A673 (cell line): ENCODE measurements around the gene ADAMTSL2. TPM values are rescaled to one million over a fixed set of nuclear protein-coding genes. Genes with fewer than 3 reads are reported as not detected.

Source experiments
- BruUV-seq: library from RNA; stranded (reverse); fragments of 400-500 nt; replicated peaks from 2 replicates; lab custom pipeline; 2021; lab: Mats Ljungman, UMichigan
- CTCF ChIA-PET: fragments of 300-600 bp; sonication (Branson Sonifier 250); formaldehyde crosslinking; loops from one replicate; lab custom pipeline; 2022; ENCODE audit warnings: antibody characterized with exemption; lab: Charles Lee
- POLR2A ChIA-PET: fragments of 300-600 bp; sonication (Branson Sonifier 250); formaldehyde crosslinking; loops from one replicate; lab custom pipeline; 2022; ENCODE audit warnings: antibody characterized with exemption; ENCODE audit not compliant: low non-redundant PET; lab: Charles Lee
- DNase-seq: peaks from one replicate; pipeline ENCODE4 v3.0.0-alpha.2; 2015; ENCODE audit warnings: low spot score
- H3K27ac ChIP-seq: fragments of 200-600 bp; sonication (generic); 2 replicates; pipeline ENCODE4 v1.5.1; 2016; ENCODE audit warnings: mixed run types, low read depth, mild to moderate bottlenecking, mixed read lengths, antibody characterized with exemption, low read length; ENCODE audit not compliant: poor library complexity, severe bottlenecking
- H3K27me3 ChIP-seq: fragments of 200-600 bp; sonication (generic); replicated peaks from 2 replicates; pipeline ENCODE4 v1.6.1; 2017; ENCODE audit warnings: mixed run types, low read depth, mild to moderate bottlenecking, mixed read lengths, antibody characterized with exemption, low read length; ENCODE audit not compliant: insufficient read depth, poor library complexity
- H3K36me3 ChIP-seq: fragments of 200-600 bp; sonication (generic); 2 replicates; pipeline ENCODE4 v1.6.1; 2016; ENCODE audit warnings: mixed run types, mild to moderate bottlenecking, mixed read lengths, antibody characterized with exemption, low read length; ENCODE audit not compliant: insufficient read depth, poor library complexity, severe bottlenecking
- H3K4me1 ChIP-seq: fragments of 200-600 bp; sonication (generic); 2 replicates; pipeline ENCODE4 v1.6.1; 2017; ENCODE audit warnings: mixed run types, mild to moderate bottlenecking, mixed read lengths, antibody characterized with exemption, low read length; ENCODE audit not compliant: insufficient read depth, poor library complexity, severe bottlenecking
- H3K4me3 ChIP-seq: fragments of 200-600 bp; sonication (generic); 2 replicates; pipeline ENCODE4 v1.5.1; 2016; ENCODE audit warnings: low read depth, mixed run types, mild to moderate bottlenecking, mixed read lengths, low read length; ENCODE audit not compliant: poor library complexity, severe bottlenecking
- H3K9me3 ChIP-seq: fragments of 200-600 bp; sonication (generic); 2 replicates; pipeline ENCODE4 v1.6.1; 2016; ENCODE audit warnings: mixed run types, low read depth, mild to moderate bottlenecking, mixed read lengths, antibody characterized with exemption, low read length; ENCODE audit not compliant: poor library complexity, severe bottlenecking
- CTCF ChIP-seq: fragments of 300-800, 200-600 bp; sonication (generic); conservative IDR thresholded peaks from 2 replicates; pipeline ENCODE4 v1.5.1; 2017; ENCODE audit warnings: low read depth, mild to moderate bottlenecking, antibody characterized with exemption, low read length, moderate library complexity, mixed read lengths
- EZH2 ChIP-seq: fragments of 200-600 bp; sonication (generic); IDR thresholded peaks from 2 replicates; pipeline ENCODE4 v1.6.1; 2017; ENCODE audit warnings: borderline replicate concordance, low read depth, mild to moderate bottlenecking, mixed read lengths, antibody characterized with exemption, low read length; ENCODE audit not compliant: poor library complexity, severe bottlenecking
- intact Hi-C: fragments of 100-400 bp; cut with micrococcal nuclease; formaldehyde crosslinking; loops from one replicate; pipeline ENCODE4 v1.10.0; 2022; ENCODE audit not compliant: unreplicated experiment
- total RNA-seq: library from RNA; stranded (reverse); gene quantifications from 2 replicates; pipeline ENCODE4 v1.2.3, GENCODE V29; 2021

Gene ADAMTSL2
- total RNA-seq, 1 experiment from 2014 or later = 0.06 TPM

- POLR2A ChIA-PET = no interaction called here
- intact Hi-C loops = loop anchor here (10.0 kb wide), 1 partner anchor 123 kb away; no protein-coding TSS in a partner anchor
- H3K27ac ChIP-seq = no peak overlapping the region
Measured at GRCh38 chr9:133601746-133602145, 67.2 kb downstream of the ADAMTSL2 start.

GRCh38 chr9:133602277-133602676 lies 67.8 kb downstream of the ADAMTSL2 start:
- CTCF ChIA-PET = interaction anchor here (0.7 kb wide), 1 partner anchor 627 kb away, joined by 3 read pairs; no protein-coding TSS in a partner anchor
- intact Hi-C loops = loop anchor here (10.0 kb wide), 1 partner anchor 123 kb away; no protein-coding TSS in a partner anchor

More at GRCh38 chr9:133601746-133602145, 67.2 kb downstream of the ADAMTSL2 start:
- Histone ChIP-seq H3K9me3 (peaks cover 18% of the 10 kb centered on the region), H3K4me3 (no peak overlapping the region), H3K36me3 (no peaks in the 10 kb centered on the region), H3K27me3 (no peaks in the 10 kb centered on the region), H3K4me1 (peaks cover 9% of the 10 kb centered on the region)
- CTCF ChIA-PET = interaction anchor here (0.7 kb wide), 1 partner anchor 627 kb away, joined by 3 read pairs; no protein-coding TSS in a partner anchor
- TF ChIP-seq EZH2 (no peak), CTCF (no peak)
- no TSS peak for BruUV-seq
- DNase-seq = no peak

GRCh38 chr9:133603135-133603927 lies 68.8 kb downstream of the ADAMTSL2 start:
- ChIA-PET POLR2A (no interaction called here), CTCF (no interaction called here)
- no peak for TF ChIP-seq CTCF
- TF ChIP-seq EZH2 = no peak
- Histone ChIP-seq H3K27me3 (peaks cover 10% of the 10 kb centered on the region), H3K4me1 (peaks cover 9% of the 10 kb centered on the region), H3K4me3 (no peak overlapping the region), H3K27ac (no peak overlapping the region), H3K36me3 (no peaks in the 10 kb centered on the region), H3K9me3 (peaks cover 4% of the 10 kb centered on the region)
- DNase-seq = no peak
- BruUV-seq = no TSS peak
- intact Hi-C loops = loop anchor here (10.0 kb wide), 1 partner anchor 121 kb away; no protein-coding TSS in a partner anchor

More at GRCh38 chr9:133602277-133602676, 67.8 kb downstream of the ADAMTSL2 start:
- Histone ChIP-seq H3K4me1 (peaks cover 9% of the 10 kb centered on the region), H3K9me3 (peaks cover 12% of the 10 kb centered on the region), H3K27ac (no peak overlapping the region), H3K4me3 (no peak overlapping the region), H3K36me3 (no peaks in the 10 kb centered on the region), H3K27me3 (no peaks in the 10 kb centered on the region)
- no peak for DNase-seq
- TF ChIP-seq CTCF (no peak), EZH2 (no peak)
- BruUV-seq = no TSS peak
- POLR2A ChIA-PET = no interaction called here
